NCI-H1105 treated with DMSO at 0.1 percent for 48 hours (cell line): ENCODE data around the gene CD99.
"Not testable (repeated sequence)": the region's sequence is repeated elsewhere in the genome, so short reads cannot be mapped to it uniquely, and the experiment has no call there.

ENCODE experiments used
- DNase-seq: peaks from one replicate; lab custom pipeline; 2025; lab: John Stamatoyannopoulos, UW

The CD99 gene

DNA sequence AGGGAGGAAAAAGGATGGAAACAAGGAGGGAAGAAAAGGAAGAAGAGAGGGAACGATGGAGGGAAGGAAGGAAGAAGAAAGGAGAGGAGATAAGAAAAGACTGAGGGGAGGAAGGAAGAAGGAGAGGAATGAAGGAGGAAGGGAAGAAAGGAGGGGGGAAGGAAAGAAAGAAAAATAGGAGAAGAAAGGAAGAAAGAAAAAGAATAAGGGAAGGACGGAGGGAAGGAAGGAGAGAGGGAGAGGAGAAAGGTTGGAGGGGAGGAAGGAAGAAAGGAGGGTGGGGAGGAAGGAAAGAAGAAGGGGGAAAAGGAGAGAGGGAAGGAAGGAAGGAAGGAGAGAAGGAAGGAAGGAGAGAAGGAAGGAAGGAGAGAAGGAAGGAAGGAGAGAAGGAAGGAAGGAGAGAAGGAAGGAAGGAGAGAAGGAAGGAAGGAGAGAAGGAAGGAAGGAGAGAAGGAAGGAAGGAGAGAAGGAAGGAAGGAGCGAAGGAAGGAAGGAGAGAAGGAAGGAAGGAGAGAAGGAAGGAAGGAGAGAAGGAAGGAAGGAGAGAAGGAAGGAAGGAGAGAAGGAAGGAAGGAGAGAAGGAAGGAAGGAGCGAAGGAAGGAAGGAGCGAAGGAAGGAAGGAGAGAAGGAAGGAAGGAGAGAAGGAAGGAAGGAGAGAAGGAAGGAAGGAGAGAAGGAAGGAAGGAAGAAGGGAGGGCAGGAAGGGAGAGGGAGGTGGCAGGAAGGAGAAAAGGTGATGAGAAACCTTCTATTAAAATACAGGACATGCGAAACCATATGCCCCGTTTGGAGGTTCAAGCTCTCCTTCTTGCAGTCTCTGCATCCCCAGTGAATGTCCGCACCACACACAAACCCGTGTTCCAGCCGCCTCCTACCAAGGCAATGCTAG lies 82.3 kb downstream of the CD99 start:
- DNase-seq, result not testable (repeated sequence)

DNA sequence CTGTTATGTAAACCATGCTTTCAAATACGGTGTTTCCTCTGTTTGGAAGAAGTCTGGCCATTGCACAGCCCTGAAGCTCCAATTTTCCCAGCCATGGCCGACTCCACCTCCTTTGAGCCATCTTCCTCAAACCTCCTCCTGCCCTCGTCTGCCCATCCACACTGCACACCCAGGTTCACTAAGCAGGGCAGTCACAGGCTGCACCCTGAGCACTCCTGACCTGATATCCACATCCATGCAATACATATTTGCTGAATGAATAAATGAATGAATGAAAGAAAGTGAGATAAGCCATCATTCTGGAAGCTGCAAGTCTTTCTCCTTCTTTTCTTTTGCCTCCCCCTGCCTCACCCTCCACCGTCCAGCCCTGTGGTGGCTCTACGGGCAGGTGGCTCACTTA lies 83.0 kb downstream of the CD99 start:
- no peak for DNase-seq

DNA sequence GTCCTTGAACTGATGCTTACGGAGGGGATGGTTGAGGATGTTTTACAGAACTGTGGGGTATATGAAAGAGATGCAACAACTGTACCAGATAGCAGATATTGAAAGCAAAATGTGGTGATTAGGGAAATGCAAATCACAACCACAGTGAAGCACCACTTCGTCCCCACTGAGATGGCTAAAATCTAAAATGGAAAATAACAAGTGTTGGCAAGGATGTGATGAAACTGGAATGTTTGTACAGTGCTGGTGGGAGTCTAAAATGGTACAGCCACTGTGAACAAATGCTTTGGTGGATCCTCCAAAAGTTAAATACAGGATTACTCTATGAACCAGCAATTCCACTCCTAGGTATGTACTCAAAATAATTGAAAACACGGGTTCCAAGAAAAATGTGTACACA lies 83.7 kb downstream of the CD99 start:
- no peak for DNase-seq

DNA sequence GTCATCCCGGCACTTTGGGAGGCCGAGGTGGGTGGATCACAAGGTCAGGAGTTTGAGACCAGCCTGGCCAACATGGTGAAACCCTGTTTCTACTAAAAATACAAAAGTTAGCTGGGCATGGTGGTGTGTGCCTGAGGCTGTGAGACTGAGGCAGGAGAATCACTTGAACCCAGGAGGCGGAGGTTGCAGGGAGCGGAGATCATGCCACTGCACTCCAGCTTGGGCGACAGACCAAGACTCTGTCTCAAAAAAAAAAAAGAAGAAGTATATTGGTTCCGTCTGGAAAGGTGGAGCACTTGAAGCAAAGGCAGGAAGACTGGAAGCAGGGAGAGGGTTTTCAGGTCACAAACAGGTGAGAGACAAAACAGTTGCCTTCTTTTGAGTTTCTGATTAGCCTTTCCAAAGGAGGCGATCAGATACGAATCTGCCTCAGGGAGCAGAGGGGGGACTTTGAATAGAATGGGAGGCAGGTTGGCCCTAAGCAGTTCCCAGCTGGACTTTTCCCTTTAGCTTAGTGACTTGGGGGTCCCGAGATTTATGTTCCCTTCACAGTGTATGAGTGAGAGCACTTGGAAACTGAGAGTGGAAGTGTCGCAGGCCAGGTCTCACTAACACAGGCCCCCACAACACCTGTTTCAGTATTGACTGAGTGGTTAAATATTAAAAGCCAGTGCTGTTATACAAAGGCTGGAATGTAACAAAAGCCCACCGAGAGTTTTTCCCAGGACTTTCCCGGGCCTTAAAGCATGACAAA lies 89.6 kb downstream of the CD99 start:
- not testable (repeated sequence) for DNase-seq

DNA sequence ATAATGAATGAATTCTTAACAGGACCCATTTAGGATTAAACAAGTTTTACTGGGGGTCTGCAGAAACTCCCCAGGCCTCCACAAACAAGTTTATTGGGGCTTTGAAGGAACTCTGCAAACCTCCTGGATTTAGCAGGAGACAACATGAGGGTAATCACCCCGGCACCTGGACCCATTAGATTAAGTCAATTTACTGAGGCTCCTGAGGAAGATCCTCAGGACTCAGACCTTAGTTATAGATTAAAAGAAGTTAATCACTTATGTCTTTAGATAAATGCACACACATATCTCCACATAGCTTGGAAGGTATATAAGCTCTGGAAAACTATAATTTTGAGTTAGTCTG lies 90.1 kb downstream of the CD99 start:
- DNase-seq, result no peak

DNA sequence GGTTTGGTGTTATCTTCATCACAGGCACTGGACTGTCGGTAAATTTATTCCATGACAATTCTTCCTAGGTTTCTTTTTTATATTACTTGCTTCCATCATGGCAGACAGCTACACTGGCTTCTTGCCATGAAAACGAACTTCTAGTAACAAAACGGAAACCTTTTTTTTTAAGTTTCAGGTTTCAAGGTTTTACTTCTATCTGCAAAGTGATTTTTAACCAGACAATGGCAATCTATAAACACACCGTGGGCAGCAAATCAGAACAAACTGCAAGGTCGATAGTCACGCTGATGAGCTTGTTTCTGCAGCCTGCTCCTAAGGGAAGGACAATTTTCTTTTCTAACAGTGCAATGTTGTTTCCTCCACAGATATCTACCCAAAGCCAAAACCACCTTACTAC lies 90.6 kb downstream of the CD99 start:
- no peak for DNase-seq

DNA sequence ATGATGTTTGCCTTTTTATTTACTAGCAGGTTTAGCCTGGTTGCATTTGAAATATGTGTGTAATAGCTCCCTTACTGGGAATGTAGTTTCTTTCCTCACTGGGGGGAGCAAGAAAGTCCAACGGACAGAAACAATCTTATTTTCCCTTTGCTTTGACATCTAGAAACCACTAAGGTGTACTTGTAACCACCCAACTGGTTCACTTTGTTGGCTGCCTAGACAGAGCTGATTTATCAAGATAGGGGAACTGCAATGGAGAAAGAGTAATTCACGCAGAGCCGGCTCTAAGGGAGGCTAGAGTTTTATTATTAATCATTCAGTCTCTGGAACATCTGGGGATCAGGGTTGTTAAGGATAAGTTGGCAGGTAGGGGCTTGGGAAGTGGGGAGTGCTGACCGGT lies 91.1 kb downstream of the CD99 start:
- no peak for DNase-seq

DNA sequence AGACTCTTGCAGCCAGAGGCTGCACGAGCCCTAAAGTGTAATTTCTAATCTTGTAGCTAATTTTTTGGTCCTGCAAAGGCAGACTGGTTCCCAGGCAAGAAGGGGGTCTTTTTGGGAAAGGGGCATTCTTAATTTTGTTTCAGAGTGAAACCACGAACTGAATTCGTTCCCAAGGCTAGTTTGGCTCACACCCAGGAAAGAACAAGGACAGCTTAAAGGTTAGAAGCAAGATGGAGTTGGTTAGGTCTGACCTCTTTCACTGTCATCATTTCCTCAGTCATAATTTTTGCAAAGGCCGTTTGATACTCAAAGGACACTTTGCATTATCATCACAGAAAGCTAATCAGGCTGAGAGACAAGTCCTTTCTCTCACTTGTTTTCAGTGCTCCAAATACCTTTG lies 91.7 kb downstream of the CD99 start:
- no peak for DNase-seq

DNA sequence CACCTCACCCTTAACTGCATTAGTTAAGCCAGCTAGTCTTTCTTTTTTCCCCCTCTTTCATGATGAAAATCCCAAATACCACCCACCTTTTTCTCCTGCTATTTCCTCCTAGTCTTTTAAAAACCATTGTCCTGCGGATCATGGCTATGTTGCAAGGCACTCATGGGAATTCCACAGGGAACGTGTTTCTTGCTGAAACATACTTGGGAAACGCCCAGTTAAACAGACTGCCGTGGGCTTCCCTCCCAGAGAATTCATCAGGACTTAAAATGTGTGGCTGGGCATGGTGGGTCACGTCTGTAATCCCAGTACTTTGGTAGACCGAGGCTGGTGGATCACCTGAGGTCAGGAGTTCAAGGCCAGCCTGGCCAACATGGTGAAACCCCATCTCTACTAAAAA lies 92.9 kb downstream of the CD99 start:
- no peak for DNase-seq

DNA sequence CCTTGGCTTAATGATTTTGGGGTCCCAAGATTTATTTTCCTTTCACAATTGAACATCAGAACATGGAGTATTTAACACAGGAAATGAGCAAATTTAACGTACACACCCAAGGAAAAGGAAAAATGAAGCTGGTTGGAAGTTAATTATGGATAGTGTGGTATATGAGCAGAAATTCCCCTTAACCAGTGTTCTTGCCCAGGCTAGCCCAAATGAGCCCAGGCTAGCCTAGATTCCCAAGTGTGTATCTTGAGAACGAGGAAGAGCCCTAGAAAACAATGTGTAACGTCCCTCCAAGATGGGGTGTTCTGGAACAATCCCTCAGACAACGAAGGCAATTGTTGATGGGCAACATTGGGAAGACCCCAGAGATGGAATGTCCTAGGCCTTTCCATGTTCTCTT lies 94.4 kb downstream of the CD99 start:
- DNase-seq, result no peak

DNA sequence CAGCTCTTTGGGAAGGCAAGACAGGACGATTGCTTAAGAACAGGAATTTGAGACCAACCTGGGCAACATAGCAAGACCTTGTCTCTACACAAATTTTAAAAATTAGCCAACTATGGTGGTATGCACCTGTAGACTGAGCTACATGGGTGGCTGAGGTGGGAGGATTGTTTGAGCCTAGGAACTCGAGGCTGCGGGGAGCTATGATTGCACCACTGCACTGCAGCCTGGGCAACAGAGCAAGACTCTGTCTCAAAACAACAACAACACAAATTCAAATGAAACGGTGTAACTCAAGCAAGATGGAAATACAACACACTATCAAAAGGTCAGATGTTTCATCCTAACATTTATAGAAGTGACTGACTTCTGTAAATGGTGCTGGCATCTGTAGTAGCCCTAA lies 97.9 kb downstream of the CD99 start:
- DNase-seq, result no peak

DNA sequence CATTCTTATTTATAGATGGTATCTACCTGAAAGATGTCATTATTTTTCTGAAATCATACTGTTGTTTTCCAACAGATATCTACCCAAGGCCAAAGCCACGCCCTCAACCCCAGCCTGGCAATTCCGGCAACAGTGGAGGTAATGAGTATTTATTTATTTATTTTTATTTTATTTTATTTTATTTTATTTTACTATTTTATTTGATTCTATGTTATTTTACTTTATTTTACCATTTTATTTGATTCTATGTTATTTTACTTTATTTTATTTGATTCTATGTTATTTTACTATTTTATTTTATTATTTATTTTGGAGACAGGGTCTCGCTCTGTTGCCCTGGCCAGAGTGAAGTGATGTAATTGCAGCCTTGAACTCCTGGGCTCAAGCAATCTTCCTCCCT lies 98.5 kb downstream of the CD99 start:
- no peak for DNase-seq
